ENCODE measurements around the gene USH2A. TPM values are rescaled to one million over a fixed set of nuclear protein-coding genes. Genes with fewer than 3 reads are reported as not detected.

Gene USH2A
- total RNA-seq, 1 donor: under 0.01 TPM

DNA sequence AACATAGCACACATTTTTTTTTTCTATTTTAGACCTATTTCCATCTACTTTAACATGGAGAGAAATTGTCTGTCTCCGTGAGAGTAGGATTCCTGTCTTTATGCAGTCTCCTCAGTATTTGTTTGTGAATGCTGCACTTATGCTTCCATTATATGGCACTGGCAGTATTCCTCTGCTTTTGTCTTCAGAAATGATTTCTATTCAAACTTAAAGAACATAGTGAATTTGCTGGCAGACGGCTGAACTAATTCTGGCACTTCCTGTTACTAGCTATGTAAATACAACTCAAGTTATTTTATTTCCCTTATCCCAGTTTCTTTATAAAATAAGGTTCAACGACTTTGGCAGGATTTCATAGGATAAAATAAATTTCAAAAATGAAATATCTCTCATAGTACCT is 810.9 kb downstream of the USH2A start:
- no peak for DNase-seq (ENCODE audit: low read depth in 2 of 3, low spot score in 2 of 3)

DNA sequence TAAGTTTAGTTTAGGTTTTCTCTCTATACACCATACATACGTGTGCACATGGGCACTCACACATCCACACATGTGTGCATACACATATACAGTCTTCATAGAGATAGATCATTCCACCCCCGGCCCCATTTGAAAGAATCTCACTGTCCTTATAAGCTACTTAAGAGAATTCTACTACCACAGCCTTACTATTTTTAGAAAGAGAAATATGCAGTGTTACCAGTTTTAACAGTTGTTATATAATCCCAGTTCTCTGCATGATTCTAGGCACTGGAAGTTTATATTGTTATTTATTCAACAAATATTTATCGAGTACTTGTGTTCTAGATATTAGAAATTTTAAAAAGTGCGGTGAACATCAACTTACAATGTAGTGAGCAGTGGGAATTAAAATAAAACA is 814.6 kb downstream of the USH2A start:
- no peak for DNase-seq (ENCODE audit: low read depth in 2 of 3, low spot score in 2 of 3)

DNA sequence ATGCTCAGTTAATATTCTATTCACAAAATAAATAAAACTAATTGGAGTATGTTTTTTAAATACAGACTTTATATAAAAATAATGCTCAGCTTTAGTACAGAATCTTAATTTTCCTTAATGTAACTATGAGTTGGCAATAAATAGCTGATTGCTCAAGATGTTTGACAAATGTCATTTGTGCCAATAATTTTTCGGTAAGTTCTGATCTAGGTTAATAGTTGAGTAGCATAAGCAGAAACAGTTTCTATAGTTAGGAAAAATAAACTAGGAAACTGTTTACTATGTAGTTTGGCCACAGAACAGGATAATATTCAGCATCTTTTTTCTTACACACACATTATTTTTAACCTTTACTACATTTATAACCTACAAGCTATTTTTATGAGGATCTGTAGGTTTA is 815.8 kb downstream of the USH2A start:
- DNase-seq (ENCODE audit: low read depth in 2 of 3, low spot score in 2 of 3): no peak

DNA sequence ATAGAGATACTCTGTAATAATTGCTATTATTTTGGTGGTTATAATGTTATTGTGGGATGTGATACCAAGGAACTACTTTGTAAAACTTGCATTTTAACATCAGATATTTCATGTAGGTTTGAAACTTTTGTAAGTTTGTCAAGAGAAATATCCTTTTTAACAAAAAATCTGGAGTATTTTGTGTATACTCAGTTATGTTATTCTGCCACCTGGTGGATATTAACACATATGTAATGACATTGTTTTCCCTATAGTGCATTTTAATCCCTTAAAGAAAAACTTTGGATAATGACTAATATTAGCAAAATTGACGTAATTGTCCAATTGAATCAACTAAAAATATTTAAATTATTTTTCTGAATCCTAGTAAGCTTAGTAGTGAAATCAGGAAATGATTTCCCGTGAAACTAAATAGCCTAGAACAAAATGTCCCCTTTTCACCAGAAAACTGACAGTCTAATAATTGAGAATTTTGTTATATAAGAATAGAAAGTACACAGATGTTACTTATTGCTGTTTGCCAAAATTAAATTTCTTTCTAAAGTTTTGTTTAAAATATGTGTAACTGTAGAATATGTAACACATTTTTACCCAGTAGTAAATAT is 816.6 kb downstream of the USH2A start:
- peak in 1 of 3 donors; percentile 9 for DNase-seq (ENCODE audit: low read depth in 2 of 3, low spot score in 2 of 3)

DNA sequence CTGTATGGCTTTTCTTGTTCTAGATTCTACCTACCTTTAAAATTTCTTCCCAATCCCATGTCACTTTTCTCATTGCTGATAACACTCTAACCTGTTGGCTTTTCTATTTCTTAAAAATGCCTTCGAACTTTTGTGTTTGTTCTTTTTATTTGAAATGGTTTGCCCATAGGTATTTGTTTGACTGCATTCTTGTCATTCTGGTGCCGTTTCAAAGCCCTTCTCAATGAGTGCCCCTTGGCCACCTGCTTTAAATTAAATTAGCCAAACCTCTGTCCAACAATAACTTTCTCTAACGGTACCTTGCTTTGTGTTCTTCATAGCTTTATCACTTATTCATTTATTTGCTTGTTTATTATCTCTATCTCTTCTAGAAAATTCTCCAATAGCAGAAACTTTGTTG is 817.2 kb downstream of the USH2A start:
- DNase-seq (ENCODE audit: low read depth in 2 of 3, low spot score in 2 of 3): no peak

DNA sequence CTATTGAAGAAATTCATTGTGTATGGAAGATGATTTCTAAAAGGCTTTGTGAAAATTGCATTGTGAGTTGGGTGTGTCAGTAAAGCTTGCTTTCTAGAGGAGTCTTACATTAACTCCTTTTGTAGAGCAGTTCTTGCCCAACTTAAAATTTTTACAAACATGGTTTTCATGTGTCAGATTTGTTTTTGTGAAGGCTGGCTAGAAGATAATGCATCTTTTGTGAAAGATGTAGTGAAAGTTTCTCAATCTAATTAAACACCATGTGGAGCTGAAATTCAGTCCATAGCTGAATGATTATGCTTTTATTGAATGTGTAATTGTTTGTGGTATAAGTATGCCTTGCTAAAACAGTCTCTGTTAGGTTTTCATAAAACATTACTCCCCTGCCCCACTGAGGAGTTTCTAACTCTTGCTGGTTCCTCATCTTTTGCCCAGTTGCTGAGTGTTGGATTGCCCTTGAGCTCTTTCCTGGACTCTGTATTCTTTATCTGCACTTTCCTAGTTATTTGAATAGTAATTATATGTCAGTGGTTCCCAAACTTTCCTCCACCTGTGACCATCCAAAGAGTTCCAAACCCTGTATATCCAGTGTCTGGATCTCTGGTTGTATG is 818.1 kb downstream of the USH2A start:
- no peak for DNase-seq (ENCODE audit: low read depth in 2 of 3, low spot score in 2 of 3)

DNA sequence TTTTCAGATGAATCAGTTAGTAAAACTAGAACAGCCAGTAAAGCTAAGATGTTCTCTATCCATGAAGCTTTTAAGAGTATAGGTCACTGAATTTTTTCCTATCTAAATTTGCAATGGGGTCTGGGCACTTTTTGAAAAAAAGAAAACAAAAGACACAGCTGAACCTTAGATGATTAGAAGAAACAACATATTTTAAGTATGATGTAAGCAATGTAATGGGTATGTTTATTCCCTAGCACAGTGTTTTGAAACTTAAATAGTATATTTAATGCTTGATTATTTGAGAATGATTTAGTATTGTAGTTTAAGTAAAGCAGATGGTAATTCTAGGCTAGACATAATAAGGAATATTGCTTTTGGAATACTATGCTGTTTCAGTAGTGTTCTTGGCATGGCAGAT is 819.9 kb downstream of the USH2A start:
- no peak for DNase-seq (ENCODE audit: low read depth in 2 of 3, low spot score in 2 of 3)

DNA sequence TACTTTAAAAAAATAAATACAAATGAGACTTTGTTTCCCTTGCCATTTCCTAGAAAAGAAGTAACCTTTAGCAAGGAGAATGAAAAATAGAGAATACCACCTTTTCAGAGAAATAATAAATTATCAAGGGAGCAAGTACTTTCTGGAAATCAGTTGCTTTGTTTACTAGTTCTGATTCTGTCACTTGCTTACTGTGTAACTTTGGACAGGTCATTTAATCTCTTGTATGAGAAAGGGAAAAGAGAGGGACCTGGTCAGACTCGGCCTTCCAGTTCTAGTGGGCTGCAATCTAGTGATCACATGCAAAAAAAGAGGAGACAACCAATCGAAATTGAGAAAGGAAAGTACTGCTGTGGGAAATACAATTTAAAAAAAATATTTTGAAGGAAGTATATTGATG is 822.0 kb downstream of the USH2A start:
- DNase-seq (ENCODE audit: low read depth in 2 of 3, low spot score in 2 of 3): no peak

DNA sequence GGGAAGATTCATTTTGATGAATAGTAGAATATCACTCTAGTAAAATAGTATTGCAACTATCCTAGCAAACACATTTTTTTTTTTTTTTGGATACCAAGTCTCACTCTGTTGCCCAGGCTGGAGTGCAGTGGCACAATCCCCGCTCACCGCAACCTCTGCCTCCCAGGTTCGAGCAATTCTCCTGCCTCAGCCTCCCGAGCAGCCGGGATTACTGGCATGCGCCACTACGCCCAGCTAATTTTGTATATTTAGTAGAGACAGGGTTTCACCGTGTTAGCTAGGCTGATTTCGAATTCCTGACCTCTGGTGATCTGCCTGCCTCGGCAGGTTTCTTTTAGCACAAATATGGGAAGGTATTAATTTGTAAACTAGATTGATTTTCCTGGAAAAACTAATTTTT is 822.4 kb downstream of the USH2A start:
- no peak for DNase-seq (ENCODE audit: low read depth in 2 of 3, low spot score in 2 of 3)

DNA sequence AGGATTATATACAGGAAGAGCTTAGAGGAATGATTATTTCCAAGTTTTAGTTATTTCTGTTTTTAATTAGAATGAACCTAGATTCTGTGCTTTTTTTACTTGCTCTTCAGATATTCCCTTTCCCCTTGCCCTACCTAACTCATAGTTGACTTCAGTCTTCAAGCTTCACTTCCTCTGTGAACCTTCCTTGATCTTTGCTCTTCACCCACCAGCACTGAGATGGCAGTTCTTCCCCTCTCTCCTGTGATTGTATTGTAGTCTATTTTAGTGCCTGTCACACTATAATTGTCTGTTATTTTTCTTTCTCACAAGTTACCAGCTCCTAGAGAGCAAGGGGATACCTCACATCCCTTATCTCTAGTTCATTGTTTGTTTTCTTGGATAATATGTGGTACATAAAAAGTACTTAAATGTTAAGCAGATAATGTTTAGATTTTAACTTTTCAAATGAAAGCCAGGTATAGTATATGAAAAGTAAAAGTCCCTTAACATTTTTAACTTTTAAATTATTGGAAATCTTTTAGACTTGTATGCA is 822.9 kb downstream of the USH2A start:
- no peak for DNase-seq (ENCODE audit: low read depth in 2 of 3, low spot score in 2 of 3)

DNA sequence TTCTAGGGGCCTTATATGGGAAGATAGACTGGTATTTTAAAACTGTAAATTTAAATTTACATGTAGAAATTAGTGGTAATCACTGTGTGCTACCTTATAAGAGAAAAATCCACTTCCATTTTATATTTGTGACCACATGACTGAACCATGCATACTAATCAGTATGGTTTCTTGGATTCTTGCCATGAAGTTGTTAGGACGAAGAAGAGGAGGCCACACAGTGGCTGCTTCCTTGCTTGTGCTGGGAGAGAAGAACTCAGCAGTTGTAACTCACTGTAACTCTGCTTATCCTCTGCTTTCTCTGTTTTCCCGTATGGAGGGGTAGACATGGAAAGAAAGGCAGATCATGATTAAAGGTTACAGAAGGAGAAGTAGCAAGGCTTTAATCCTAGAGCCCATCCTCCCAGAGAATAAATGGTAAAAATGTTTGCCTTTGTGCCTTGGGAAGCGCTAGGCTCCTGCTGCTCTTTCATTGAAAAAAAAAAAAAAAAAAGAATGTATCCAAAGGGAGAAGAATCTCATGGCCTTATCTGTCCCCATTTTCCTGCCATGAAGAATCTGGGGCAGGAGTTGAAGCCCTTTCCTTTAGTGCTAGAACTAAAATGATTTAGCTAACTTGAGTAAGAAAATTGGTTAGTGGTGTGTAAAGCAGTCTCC is 823.7 kb downstream of the USH2A start:
- DNase-seq (ENCODE audit: low read depth in 2 of 3, low spot score in 2 of 3): no peak

DNA sequence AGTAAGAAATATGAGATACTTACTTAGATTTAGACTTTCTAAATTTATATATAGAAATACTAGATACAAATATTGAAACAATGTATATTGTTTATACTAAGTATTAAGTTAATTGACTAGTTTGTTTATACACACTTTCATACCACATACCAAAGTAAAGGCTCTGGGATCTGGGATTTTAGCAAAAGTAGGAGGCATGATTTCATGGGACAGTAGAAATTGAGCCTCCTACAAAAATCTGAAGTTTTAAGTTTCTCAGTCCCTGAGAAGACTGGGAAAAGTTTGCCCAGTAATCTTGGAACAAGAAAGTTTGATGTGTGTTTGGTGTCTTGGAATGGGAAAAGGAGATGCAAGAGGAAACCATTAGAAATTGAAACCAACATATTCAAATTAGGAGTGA is 825.3 kb downstream of the USH2A start:
- DNase-seq (ENCODE audit: low read depth in 2 of 3, low spot score in 2 of 3): no peak

DNA sequence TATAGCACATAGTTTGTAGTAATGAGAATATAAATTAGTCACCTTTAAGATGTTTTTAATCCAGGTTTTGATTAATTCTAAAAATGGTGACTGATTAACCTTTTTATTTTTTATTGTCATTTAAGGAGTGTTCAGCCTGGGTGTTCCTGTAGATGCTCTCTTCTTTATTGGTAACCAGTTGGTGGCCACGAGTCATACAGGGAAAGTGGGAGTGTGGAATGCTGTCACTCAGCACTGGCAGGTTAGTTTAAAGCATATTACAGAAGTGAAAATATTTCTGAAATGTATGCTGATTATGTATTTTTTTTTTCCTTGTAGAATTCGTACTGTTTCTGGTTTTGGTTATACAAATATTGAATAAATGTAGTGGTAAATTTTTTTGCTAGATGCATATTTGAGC is 828.0 kb downstream of the USH2A start:
- no peak for DNase-seq (ENCODE audit: low read depth in 2 of 3, low spot score in 2 of 3)

DNA sequence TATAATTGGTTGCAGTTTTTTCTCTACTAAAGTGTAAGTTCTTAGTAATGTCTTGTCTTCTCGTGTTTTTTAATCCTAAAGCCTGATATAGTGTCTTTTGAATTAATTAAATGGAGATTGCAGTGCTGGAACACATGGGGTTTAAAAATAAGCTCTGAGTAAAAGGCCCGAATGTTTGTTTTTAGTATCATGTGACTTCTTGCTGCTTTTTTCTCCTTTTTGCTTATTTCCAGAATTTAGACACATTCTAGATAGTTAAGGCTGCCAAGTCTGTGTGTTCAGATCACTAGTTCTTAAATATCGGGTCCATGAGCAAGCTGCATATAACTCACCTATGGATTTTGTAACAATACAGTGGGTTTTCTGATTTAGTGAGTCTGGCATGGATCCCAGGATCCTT is 828.6 kb downstream of the USH2A start:
- no peak for DNase-seq (ENCODE audit: low read depth in 2 of 3, low spot score in 2 of 3)

DNA sequence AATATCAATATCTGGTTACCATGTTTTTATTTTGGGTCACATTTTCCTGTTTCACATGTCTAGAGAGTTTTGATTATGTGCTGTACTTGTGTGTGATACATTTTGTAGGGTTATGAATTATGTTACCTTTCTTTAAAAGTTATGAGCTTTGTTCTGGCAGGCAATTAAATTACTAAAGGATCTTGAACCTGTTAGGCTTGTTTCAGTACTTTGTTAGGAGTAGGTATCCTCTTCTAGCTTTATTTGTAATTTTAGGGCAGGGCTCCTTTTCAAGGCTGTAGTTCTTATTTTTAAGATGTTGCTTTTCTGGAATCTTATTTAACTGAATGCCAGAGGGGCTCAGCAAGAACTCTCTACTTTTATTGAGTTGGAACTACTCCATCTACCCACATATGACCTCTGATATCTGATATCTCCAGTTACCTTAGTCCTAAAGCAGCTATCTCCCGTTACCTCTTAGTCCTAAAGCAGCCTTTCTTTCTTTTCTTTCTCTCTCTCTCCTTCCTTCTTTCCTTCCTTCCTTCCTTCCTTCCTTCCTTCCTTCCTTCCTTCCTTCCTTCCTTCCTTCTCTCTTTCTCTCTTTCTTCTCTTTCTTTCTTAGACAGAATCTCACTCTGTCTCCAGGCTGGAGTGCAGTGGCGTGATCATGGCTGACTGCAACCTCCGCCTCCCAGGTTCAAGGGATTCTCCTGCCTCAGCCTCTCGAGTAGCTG is 832.3 kb downstream of the USH2A start:
- no peak for DNase-seq (ENCODE audit: low read depth in 2 of 3, low spot score in 2 of 3)

DNA sequence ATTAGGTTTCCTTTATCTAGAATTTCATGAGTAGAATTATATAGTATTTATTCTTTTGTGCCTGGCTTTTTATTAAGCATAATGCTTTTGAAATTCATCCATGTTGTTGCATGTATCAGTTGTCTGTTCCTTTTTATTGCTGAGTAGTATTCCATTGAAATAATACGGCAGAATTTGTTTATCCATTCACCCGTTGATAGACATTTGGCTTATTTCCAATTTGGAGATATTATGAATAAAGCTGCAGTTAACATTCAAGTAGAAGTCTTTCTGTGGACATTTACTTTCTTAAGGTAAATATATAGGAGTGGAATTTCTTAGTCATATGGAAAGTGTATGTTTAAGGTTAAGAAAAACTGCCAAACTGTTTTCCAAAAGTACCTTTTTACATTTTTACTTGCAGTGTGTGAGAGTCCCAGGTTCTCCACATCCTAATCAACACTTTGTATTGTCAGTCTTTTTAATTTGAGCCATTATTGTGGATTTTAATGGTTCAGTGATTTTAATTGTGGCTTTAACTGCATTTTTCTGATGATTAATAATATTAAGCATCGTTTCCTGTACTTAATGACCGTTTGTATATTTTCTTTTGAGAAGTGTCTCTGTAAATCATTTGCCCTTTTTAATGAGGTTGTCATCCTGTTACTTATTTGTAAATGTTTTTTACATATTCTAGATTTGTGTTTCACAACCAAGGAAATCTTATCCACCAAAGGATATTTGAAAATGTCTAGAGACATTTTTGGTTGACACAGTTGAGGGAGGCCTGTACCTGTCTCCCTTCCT is 833.4 kb downstream of the USH2A start:
- no peak for DNase-seq (ENCODE audit: low read depth in 2 of 3, low spot score in 2 of 3)

DNA sequence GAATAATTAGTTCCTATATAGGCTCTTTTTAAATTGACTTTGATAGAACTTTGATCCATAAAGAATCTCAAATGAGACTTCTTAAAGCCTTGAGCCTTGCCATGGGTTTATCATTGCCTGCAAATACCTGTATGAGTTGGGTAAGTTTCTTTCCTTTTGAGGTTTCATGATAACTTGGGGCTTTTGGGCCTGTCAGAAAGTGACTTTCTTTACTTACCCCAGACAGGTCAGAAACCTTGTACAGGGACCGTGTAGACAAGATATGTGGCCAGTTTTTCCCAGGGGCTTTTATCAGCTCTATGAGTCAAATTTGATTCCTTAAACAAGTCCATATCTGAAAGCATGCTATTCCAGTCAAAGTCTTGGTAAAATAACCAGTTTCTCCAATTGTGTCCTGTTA is 838.9 kb downstream of the USH2A start:
- DNase-seq (ENCODE audit: low read depth in 2 of 3, low spot score in 2 of 3): no peak

DNA sequence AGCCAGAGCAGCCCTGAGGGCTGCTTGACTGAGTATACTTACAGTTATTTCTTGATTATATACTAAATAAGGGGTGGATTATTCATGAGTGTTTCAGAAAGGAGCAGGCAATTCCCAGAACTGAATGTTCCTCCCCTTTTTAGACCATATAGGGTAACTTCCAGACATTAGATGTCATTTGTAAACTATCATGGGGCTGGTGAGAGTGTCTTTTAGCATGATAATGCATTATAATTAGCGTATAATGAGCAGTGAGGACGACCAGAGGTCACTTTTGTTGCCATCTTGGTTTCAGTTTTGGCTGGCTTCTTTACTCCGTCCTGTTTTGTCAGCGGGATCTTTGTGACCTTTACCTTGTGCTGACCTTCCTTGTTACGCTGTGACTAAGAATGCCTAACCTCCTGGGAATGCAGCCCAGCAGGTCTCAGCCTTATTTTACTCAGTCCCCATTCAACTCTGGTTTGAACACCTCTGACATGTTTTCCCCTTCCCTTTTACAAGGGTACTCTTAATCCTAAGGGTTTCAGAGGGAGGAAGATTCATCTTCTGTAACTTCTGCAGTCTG is 840.0 kb downstream of the USH2A start:
- DNase-seq (ENCODE audit: low read depth in 2 of 3, low spot score in 2 of 3): no peak

DNA sequence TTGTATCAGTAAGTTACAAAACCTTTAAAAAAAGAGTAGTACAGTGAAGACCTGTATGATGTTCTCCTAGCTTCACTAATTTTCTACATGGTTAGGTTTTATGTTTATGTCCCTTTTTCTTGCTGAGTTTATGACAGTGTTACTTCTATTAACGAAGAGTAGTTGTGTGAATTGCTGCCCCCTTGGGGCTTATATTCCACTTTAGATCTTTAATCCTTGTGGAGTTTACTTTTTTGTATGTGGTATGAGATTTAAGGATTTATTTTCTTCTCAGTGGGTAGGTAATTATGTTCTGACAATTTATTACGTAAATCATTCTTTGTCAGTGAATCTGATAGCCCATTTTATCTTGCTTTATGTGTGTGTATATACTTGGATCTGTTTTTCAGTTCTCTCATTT is 841.4 kb downstream of the USH2A start:
- no peak for DNase-seq (ENCODE audit: low read depth in 2 of 3, low spot score in 2 of 3)

All from hematopoietic multipotent progenitor cell (in vitro differentiated cells).